A673 (cell line): ENCODE measurements around the gene CCDC120. TPM values are rescaled to one million over a fixed set of nuclear protein-coding genes. Genes with fewer than 3 reads are reported as not detected.

Source experiments
- BruUV-seq: library from RNA; stranded (reverse); fragments of 400-500 nt; replicated peaks from 2 replicates; lab custom pipeline; 2021; lab: Mats Ljungman, UMichigan
- CTCF ChIA-PET: fragments of 300-600 bp; sonication (Branson Sonifier 250); formaldehyde crosslinking; loops from one replicate; lab custom pipeline; 2022; ENCODE audit warnings: antibody characterized with exemption; lab: Charles Lee
- POLR2A ChIA-PET: fragments of 300-600 bp; sonication (Branson Sonifier 250); formaldehyde crosslinking; loops from one replicate; lab custom pipeline; 2022; ENCODE audit warnings: antibody characterized with exemption; ENCODE audit not compliant: low non-redundant PET; lab: Charles Lee
- DNase-seq: peaks from one replicate; pipeline ENCODE4 v3.0.0-alpha.2; 2015; ENCODE audit warnings: low spot score
- H3K27ac ChIP-seq: fragments of 200-600 bp; sonication (generic); 2 replicates; pipeline ENCODE4 v1.5.1; 2016; ENCODE audit warnings: mixed run types, low read depth, mild to moderate bottlenecking, mixed read lengths, antibody characterized with exemption, low read length; ENCODE audit not compliant: poor library complexity, severe bottlenecking
- H3K27me3 ChIP-seq: fragments of 200-600 bp; sonication (generic); replicated peaks from 2 replicates; pipeline ENCODE4 v1.6.1; 2017; ENCODE audit warnings: mixed run types, low read depth, mild to moderate bottlenecking, mixed read lengths, antibody characterized with exemption, low read length; ENCODE audit not compliant: insufficient read depth, poor library complexity
- H3K36me3 ChIP-seq: fragments of 200-600 bp; sonication (generic); 2 replicates; pipeline ENCODE4 v1.6.1; 2016; ENCODE audit warnings: mixed run types, mild to moderate bottlenecking, mixed read lengths, antibody characterized with exemption, low read length; ENCODE audit not compliant: insufficient read depth, poor library complexity, severe bottlenecking
- H3K4me1 ChIP-seq: fragments of 200-600 bp; sonication (generic); 2 replicates; pipeline ENCODE4 v1.6.1; 2017; ENCODE audit warnings: mixed run types, mild to moderate bottlenecking, mixed read lengths, antibody characterized with exemption, low read length; ENCODE audit not compliant: insufficient read depth, poor library complexity, severe bottlenecking
- H3K4me3 ChIP-seq: fragments of 200-600 bp; sonication (generic); 2 replicates; pipeline ENCODE4 v1.5.1; 2016; ENCODE audit warnings: low read depth, mixed run types, mild to moderate bottlenecking, mixed read lengths, low read length; ENCODE audit not compliant: poor library complexity, severe bottlenecking
- H3K9me3 ChIP-seq: fragments of 200-600 bp; sonication (generic); 2 replicates; pipeline ENCODE4 v1.6.1; 2016; ENCODE audit warnings: mixed run types, low read depth, mild to moderate bottlenecking, mixed read lengths, antibody characterized with exemption, low read length; ENCODE audit not compliant: poor library complexity, severe bottlenecking
- EZH2 ChIP-seq: fragments of 200-600 bp; sonication (generic); IDR thresholded peaks from 2 replicates; pipeline ENCODE4 v1.6.1; 2017; ENCODE audit warnings: borderline replicate concordance, low read depth, mild to moderate bottlenecking, mixed read lengths, antibody characterized with exemption, low read length; ENCODE audit not compliant: poor library complexity, severe bottlenecking
- intact Hi-C: fragments of 100-400 bp; cut with micrococcal nuclease; formaldehyde crosslinking; loops from one replicate; pipeline ENCODE4 v1.10.0; 2022; ENCODE audit not compliant: unreplicated experiment
- total RNA-seq: library from RNA; stranded (reverse); gene quantifications from 2 replicates; pipeline ENCODE4 v1.2.3, GENCODE V29; 2021
- TF ChIP-seq, protein P1 (sequence below): fragments of 300-800, 200-600 bp; sonication (generic); conservative IDR thresholded peaks from 2 replicates; pipeline ENCODE4 v1.5.1; 2017; ENCODE audit warnings: low read depth, mild to moderate bottlenecking, antibody characterized with exemption, low read length, moderate library complexity, mixed read lengths

Gene CCDC120
- total RNA-seq, 1 experiment from 2014 or later = 13.0 TPM

DNA sequence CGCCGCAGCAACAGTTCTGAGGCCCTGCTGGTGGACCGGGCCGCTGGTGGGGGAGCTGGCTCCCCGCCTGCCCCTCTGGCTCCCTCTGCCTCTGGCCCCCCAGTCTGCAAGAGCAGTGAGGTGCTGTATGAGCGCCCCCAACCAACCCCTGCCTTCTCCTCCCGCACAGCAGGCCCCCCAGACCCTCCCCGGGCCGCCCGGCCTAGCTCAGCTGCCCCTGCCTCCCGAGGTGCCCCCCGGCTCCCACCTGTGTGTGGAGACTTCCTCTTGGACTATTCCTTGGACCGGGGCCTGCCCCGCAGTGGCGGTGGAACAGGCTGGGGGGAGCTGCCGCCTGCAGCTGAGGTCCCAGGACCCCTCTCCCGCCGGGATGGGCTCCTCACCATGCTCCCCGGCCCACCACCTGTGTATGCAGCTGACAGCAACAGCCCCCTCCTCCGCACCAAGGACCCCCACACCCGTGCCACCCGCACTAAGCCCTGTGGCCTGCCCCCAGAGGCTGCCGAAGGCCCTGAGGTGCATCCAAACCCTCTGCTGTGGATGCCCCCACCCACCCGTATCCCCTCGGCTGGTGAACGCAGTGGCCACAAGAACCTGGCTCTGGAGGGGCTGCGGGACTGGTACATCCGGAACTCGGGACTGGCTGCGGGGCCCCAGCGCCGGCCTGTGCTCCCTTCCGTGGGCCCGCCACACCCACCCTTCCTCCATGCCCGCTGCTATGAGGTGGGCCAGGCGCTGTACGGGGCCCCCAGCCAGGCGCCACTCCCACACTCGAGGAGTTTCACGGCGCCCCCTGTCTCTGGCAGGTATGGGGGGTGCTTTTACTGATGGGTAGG, 8.7 kb downstream of the CCDC120 start:
- no TSS peak for BruUV-seq
- Histone ChIP-seq H3K4me1 (peaks cover under 1% of the 10 kb centered on the region), H3K27ac (no peak overlapping the region), H3K9me3 (no peaks in the 10 kb centered on the region), H3K4me3 (no peak overlapping the region), H3K27me3 (no peaks in the 10 kb centered on the region), H3K36me3 (no peaks in the 10 kb centered on the region)
- POLR2A ChIA-PET = no interaction called here
- TF ChIP-seq, protein P1, sequence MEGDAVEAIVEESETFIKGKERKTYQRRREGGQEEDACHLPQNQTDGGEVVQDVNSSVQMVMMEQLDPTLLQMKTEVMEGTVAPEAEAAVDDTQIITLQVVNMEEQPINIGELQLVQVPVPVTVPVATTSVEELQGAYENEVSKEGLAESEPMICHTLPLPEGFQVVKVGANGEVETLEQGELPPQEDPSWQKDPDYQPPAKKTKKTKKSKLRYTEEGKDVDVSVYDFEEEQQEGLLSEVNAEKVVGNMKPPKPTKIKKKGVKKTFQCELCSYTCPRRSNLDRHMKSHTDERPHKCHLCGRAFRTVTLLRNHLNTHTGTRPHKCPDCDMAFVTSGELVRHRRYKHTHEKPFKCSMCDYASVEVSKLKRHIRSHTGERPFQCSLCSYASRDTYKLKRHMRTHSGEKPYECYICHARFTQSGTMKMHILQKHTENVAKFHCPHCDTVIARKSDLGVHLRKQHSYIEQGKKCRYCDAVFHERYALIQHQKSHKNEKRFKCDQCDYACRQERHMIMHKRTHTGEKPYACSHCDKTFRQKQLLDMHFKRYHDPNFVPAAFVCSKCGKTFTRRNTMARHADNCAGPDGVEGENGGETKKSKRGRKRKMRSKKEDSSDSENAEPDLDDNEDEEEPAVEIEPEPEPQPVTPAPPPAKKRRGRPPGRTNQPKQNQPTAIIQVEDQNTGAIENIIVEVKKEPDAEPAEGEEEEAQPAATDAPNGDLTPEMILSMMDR = no peak
- TF ChIP-seq EZH2 = no peak
- intact Hi-C loops = no loop called here
- CTCF ChIA-PET = no interaction called here
- DNase-seq = no peak

DNA sequence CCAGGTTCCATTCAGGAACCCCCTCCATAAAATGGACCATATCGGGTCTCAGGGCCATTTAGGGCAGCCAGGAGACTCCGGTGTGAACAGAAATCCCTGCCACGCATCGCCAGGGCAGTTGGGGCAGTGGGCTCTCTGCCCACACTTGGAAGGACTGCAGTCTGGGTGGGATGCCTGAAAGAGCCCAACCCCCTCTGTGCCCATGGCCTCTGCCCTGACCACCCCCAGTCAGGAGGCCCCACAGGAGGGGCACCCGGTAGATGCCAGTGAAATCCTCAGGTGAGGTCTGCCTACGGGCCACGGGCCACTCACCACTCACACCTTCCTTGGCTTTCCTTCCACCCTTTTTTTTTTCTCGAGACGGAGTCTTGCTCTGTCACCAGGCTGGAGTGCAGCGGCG, 10.2 kb downstream of the CCDC120 start:
- no peak for TF ChIP-seq EZH2
- TF ChIP-seq, protein P1 = no peak
- no peaks in the 10 kb centered on the region for H3K27me3 ChIP-seq
- intact Hi-C loops = no loop called here
- ChIA-PET CTCF (no interaction called here), POLR2A (interaction anchor here (1.0 kb wide), 1 partner anchor 17 kb away, joined by 3 read pairs; no protein-coding TSS in a partner anchor)
- no peaks in the 10 kb centered on the region for H3K9me3 ChIP-seq
- no peak overlapping the region for H3K27ac ChIP-seq
- no peak overlapping the region for H3K4me3 ChIP-seq
- H3K36me3 ChIP-seq = no peaks in the 10 kb centered on the region
- peaks cover 7% of the 10 kb centered on the region for H3K4me1 ChIP-seq
- BruUV-seq = no TSS peak
- DNase-seq = no peak

DNA sequence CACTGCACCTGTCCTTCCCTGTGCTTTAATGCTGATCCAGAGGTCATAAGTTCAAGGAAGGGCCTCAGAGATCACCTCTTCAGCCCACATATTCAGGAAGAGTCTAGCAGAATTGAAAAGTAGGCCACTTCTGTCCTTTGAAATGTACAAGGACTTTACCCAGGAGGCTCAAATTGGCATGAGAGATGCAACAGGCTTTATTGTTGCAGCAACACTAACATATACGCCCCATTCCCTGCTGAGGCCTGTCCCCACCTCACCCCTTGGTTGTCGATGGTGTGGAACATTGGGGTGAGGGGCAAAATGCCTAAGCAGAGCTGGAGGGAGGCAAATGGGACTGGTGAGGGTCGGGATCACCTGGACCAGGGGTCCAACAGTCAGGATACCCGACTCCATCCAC, 12.2 kb downstream of the CCDC120 start:
- H3K4me3 ChIP-seq = no peak overlapping the region
- DNase-seq = no peak
- BruUV-seq = no TSS peak
- peaks cover 7% of the 10 kb centered on the region for H3K4me1 ChIP-seq
- ChIA-PET POLR2A (no interaction called here), CTCF (no interaction called here)
- H3K36me3 ChIP-seq = peaks cover 3% of the 10 kb centered on the region
- no peaks in the 10 kb centered on the region for H3K27me3 ChIP-seq
- intact Hi-C loops = no loop called here
- H3K9me3 ChIP-seq = no peaks in the 10 kb centered on the region
- no peak overlapping the region for H3K27ac ChIP-seq
- TF ChIP-seq, protein P1 = no peak
- TF ChIP-seq EZH2 = no peak
